Epithelial cell of esophagus (primary cell): ENCODE data around the gene BLID.

Source experiments
- DNase-seq: peaks from one replicate; pipeline ENCODE4 v3.0.0; 2010; ENCODE audit warnings: low read depth
- H3K4me3 ChIP-seq: 2 replicates; pipeline ENCODE4 v1.5.1; 2011; ENCODE audit warnings: mild to moderate bottlenecking, low read length, control low read depth
- CTCF ChIP-seq: IDR thresholded peaks from 2 replicates; pipeline ENCODE4 v1.5.1; 2011; ENCODE audit warnings: low read depth, mild to moderate bottlenecking, low read length, control low read depth, inconsistent platforms; ENCODE audit not compliant: insufficient read depth; ENCODE audit errors: missing control alignments

The BLID gene

GRCh38 chr11:122096272-122097112 is 19.5 kb downstream of the BLID start:
- no peak for TF ChIP-seq CTCF
- no peak for DNase-seq
- H3K4me3 ChIP-seq = no peak overlapping the region

- TF ChIP-seq CTCF = no peak
- H3K4me3 ChIP-seq = no peak overlapping the region
- DNase-seq = no peak
Measured at GRCh38 chr11:122095681-122096262, 20.2 kb downstream of the BLID start.

GRCh38 chr11:122094836-122095235 is 21.2 kb downstream of the BLID start:
- no peak overlapping the region for H3K4me3 ChIP-seq
- no peak for TF ChIP-seq CTCF
- no peak for DNase-seq

- TF ChIP-seq CTCF = no peak
Measured at GRCh38 chr11:122093731-122094275, 22.2 kb downstream of the BLID start.

GRCh38 chr11:122091835-122092234 is 24.2 kb downstream of the BLID start:
- H3K4me3 ChIP-seq = no peak overlapping the region
- no peak for TF ChIP-seq CTCF
- no peak for DNase-seq

More at GRCh38 chr11:122093731-122094275, 22.2 kb downstream of the BLID start:
- H3K4me3 ChIP-seq = no peak overlapping the region
- peak; percentile 50 for DNase-seq

- no peak for TF ChIP-seq CTCF
- no peak for DNase-seq
- no peak overlapping the region for H3K4me3 ChIP-seq
Measured at GRCh38 chr11:122089111-122089510, 26.9 kb downstream of the BLID start.
